AG10803 (cell line): ENCODE data around the gene R3HCC1L.
A peak's percentile ranks its signal among the peaks of the same experiment; 100 is the strongest.

Experiments
- DNase-seq: peaks from one replicate; pipeline ENCODE4 v3.0.0; 2010; ENCODE audit warnings: low read depth
- H3K4me3 ChIP-seq: 2 replicates; pipeline ENCODE4 v1.5.1; 2011; ENCODE audit warnings: mild to moderate bottlenecking, low read length, control low read depth
- CTCF ChIP-seq: conservative IDR thresholded peaks from 2 replicates; pipeline ENCODE4 v1.5.1; 2011; ENCODE audit warnings: mild to moderate bottlenecking, low read length, control low read depth, inconsistent platforms

R3HCC1L gene

GRCh38 chr10:98292971-98293370, 158.5 kb downstream of the R3HCC1L start:
- H3K4me3 ChIP-seq = no peak overlapping the region
- no peak for DNase-seq
- no peak for TF ChIP-seq CTCF

- DNase-seq = peak; percentile 48
- no peak overlapping the region for H3K4me3 ChIP-seq
- TF ChIP-seq CTCF = no peak
Measured at GRCh38 chr10:98293550-98294269, 159.3 kb downstream of the R3HCC1L start.

GRCh38 chr10:98294270-98294627, 159.8 kb downstream of the R3HCC1L start:
- no peak for TF ChIP-seq CTCF
- no peak for DNase-seq
- no peak overlapping the region for H3K4me3 ChIP-seq
